Putamen (tissue), 1 donor: ENCODE measurements around the gene PDLIM7.
"Not testable (repeated sequence)": the region's sequence is repeated elsewhere in the genome, so short reads cannot be mapped to it uniquely, and the experiment has no call there.

ENCODE experiments used
- DNase-seq: peaks from one replicate; pipeline ENCODE4 v3.0.0-alpha.2; 2016; ENCODE audit warnings: low spot score

The PDLIM7 gene

GRCh38 chr5:177490311-177490991, 7.0 kb downstream of the PDLIM7 start:
- DNase-seq = no peak

GRCh38 chr5:177489119-177489716, 8.2 kb downstream of the PDLIM7 start:
- DNase-seq = no peak

- no peak for DNase-seq
Measured at GRCh38 chr5:177487975-177488374, 9.4 kb downstream of the PDLIM7 start.

- no peak for DNase-seq
Measured at GRCh38 chr5:177487144-177487543, 10.3 kb downstream of the PDLIM7 start.

GRCh38 chr5:177486256-177486655, 11.1 kb downstream of the PDLIM7 start:
- DNase-seq = no peak

GRCh38 chr5:177485753-177486152, 11.7 kb downstream of the PDLIM7 start:
- not testable (repeated sequence) for DNase-seq

GRCh38 chr5:177484902-177485549, 12.4 kb downstream of the PDLIM7 start:
- no peak for DNase-seq

- no peak for DNase-seq
Measured at GRCh38 chr5:177483994-177484901, 13.2 kb downstream of the PDLIM7 start.

- DNase-seq = no peak
Measured at GRCh38 chr5:177483042-177483441, 14.4 kb downstream of the PDLIM7 start.

- DNase-seq = no peak
Measured at GRCh38 chr5:177482359-177482795, 15.0 kb downstream of the PDLIM7 start.

GRCh38 chr5:177479774-177480173, 17.6 kb downstream of the PDLIM7 start:
- DNase-seq = no peak

- DNase-seq = no peak
Measured at GRCh38 chr5:177478711-177479646, 18.4 kb downstream of the PDLIM7 start.

- DNase-seq = no peak
Measured at GRCh38 chr5:177477701-177478477, 19.5 kb downstream of the PDLIM7 start.

GRCh38 chr5:177476531-177477233, 20.7 kb downstream of the PDLIM7 start:
- DNase-seq = no peak

- peak; percentile 64 for DNase-seq
Measured at GRCh38 chr5:177475563-177476427, 21.6 kb downstream of the PDLIM7 start.

GRCh38 chr5:177474846-177475562, 22.4 kb downstream of the PDLIM7 start:
- DNase-seq = no peak

GRCh38 chr5:177474002-177474476, 23.4 kb downstream of the PDLIM7 start:
- no peak for DNase-seq
